ENCODE results near the gene CAT.

DNA sequence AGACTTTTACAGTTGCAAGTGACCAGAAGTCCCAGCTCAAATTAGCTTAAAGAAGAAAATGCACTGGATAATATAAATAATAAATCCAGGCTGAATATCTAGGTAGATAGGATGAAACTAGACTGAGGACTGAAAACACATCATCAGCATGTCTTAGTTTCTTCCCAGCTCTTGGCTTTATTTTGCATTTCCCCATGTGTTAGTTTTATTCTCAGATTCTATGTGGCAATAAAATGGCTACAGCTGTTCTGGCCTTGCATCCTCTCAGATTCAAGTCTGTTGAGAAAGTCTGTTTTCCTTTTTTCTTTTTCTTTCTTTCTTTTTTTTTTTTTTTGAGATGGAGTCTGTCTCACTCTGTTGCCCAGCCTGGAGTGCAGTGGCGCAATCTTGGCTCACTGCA lies 22.6 kb upstream of the CAT start:
- no peak for TF ChIP-seq POLR2A (IDR thresholded peaks at IDR 0.05)
- TF ChIP-seq, protein P1, sequence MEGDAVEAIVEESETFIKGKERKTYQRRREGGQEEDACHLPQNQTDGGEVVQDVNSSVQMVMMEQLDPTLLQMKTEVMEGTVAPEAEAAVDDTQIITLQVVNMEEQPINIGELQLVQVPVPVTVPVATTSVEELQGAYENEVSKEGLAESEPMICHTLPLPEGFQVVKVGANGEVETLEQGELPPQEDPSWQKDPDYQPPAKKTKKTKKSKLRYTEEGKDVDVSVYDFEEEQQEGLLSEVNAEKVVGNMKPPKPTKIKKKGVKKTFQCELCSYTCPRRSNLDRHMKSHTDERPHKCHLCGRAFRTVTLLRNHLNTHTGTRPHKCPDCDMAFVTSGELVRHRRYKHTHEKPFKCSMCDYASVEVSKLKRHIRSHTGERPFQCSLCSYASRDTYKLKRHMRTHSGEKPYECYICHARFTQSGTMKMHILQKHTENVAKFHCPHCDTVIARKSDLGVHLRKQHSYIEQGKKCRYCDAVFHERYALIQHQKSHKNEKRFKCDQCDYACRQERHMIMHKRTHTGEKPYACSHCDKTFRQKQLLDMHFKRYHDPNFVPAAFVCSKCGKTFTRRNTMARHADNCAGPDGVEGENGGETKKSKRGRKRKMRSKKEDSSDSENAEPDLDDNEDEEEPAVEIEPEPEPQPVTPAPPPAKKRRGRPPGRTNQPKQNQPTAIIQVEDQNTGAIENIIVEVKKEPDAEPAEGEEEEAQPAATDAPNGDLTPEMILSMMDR (IDR thresholded peaks at IDR 0.05), result no peak
